ENCODE measurements around the gene USP20.

The USP20 gene

GRCh38 chr9:129930743-129931142 lies 95.5 kb downstream of the USP20 start (continued):
- no peak for TF ChIP-seq ZFHX2 (tag by site-specific recombination; conservative IDR thresholded peaks at IDR 0.05)
- no peak for TF ChIP-seq ZNF843 (tag by site-specific recombination; IDR thresholded peaks at IDR 0.05)
- no peak for TF ChIP-seq ZNF777 (tag by site-specific recombination; IDR thresholded peaks at IDR 0.05; ENCODE audit: borderline replicate concordance)
- TF ChIP-seq ZNF274 (IDR thresholded peaks at IDR 0.05; ENCODE audit: low read length), result no peak
- no peak for TF ChIP-seq ZNF274 (tag by site-specific recombination; IDR thresholded peaks at IDR 0.05; ENCODE audit: borderline replicate concordance)
- no peak for TF ChIP-seq ZNF626 (tag by site-specific recombination; IDR thresholded peaks at IDR 0.05)
- no peak for TF ChIP-seq ZNF488 (tag by site-specific recombination; IDR thresholded peaks at IDR 0.05)

Measured in HEK293 (cell line).